HG03354 (cell line): ENCODE results near the gene KLHL3.

Source experiments
- ATAC-seq: cut with Tn5 transposase; IDR thresholded peaks from one replicate; pipeline ENCODE4 v1.9.1; 2021; ENCODE audit warnings: mild to moderate bottlenecking; ENCODE audit not compliant: unreplicated experiment, poor library complexity, severe bottlenecking

Gene KLHL3

GRCh38 chr5:137641148-137641547, 94.7 kb downstream of the KLHL3 start:
- no peak for ATAC-seq

GRCh38 chr5:137639645-137640044, 96.2 kb downstream of the KLHL3 start:
- no peak for ATAC-seq

- ATAC-seq, result no peak
Observed at GRCh38 chr5:137638841-137639240, 97.0 kb downstream of the KLHL3 start.

GRCh38 chr5:137636830-137637714, 98.8 kb downstream of the KLHL3 start:
- ATAC-seq, result no peak

GRCh38 chr5:137636099-137636498, 99.8 kb downstream of the KLHL3 start:
- ATAC-seq, result no peak

GRCh38 chr5:137635521-137635921, 100.4 kb downstream of the KLHL3 start:
- ATAC-seq, result no peak

GRCh38 chr5:137633896-137634295, 102.0 kb downstream of the KLHL3 start:
- ATAC-seq, result no peak

GRCh38 chr5:137632716-137633115, 103.2 kb downstream of the KLHL3 start:
- no peak for ATAC-seq

GRCh38 chr5:137631453-137631852, 104.4 kb downstream of the KLHL3 start:
- ATAC-seq, result no peak

- ATAC-seq, result no peak
Observed at GRCh38 chr5:137630972-137631370, 104.9 kb downstream of the KLHL3 start.

- ATAC-seq, result no peak
Observed at GRCh38 chr5:137630216-137630971, 105.5 kb downstream of the KLHL3 start.

GRCh38 chr5:137629646-137630045, 106.2 kb downstream of the KLHL3 start:
- ATAC-seq, result peak; percentile 76

GRCh38 chr5:137627706-137628105, 108.2 kb downstream of the KLHL3 start:
- no peak for ATAC-seq

GRCh38 chr5:137627293-137627692, 108.6 kb downstream of the KLHL3 start:
- no peak for ATAC-seq

GRCh38 chr5:137624786-137625349, 111.0 kb downstream of the KLHL3 start:
- ATAC-seq, result no peak

- no peak for ATAC-seq
Observed at GRCh38 chr5:137622850-137623249, 113.0 kb downstream of the KLHL3 start.

GRCh38 chr5:137621861-137622823, 113.7 kb downstream of the KLHL3 start:
- no peak for ATAC-seq

GRCh38 chr5:137621306-137621705, 114.6 kb downstream of the KLHL3 start:
- ATAC-seq, result no peak

GRCh38 chr5:137619191-137619870, 116.6 kb downstream of the KLHL3 start:
- ATAC-seq, result no peak
